Activated T-cell treated with anti-CD3 and anti-CD28 coated beads, Interleukin-2, amount 50 U/mL, for 4 hours (primary cell): ENCODE results near the gene KRTAP10-4. TPM values are rescaled to one million over a fixed set of nuclear protein-coding genes. Genes with fewer than 3 reads are reported as not detected.
A peak's percentile ranks its signal among the peaks of the same experiment; 100 is the strongest.
"Not testable (repeated sequence)": the region's sequence is repeated elsewhere in the genome, so short reads cannot be mapped to it uniquely, and the experiment has no call there.

Experiments
- ATAC-seq, 2 donors: fragments of 200-7000 bp; cut with Tn5 transposase; one replicate each; pipeline ENCODE4 v1.10.0; 2021
- DNase-seq: peaks from one replicate; pipeline ENCODE4 v3.0.0-alpha.2; 2020
- H3K27me3 Mint-ChIP-seq: one replicate; pipeline ENCODE4 v1.8.0; 2021; ENCODE audit warnings: low read depth, mixed read lengths
- H3K36me3 Mint-ChIP-seq: one replicate; pipeline ENCODE4 v1.8.0; 2022; ENCODE audit warnings: mixed read lengths; ENCODE audit not compliant: insufficient read depth
- H3K4me1 Mint-ChIP-seq: one replicate; pipeline ENCODE4 v1.8.0; 2021; ENCODE audit warnings: low read depth, mixed read lengths
- H3K4me3 Mint-ChIP-seq: one replicate; pipeline ENCODE4 v1.8.0; 2021; ENCODE audit warnings: mild to moderate bottlenecking, moderate library complexity, mixed read lengths
- H3K9me3 Mint-ChIP-seq: one replicate; pipeline ENCODE4 v1.8.0; 2021; ENCODE audit warnings: mixed read lengths
- total RNA-seq, 3 donors: library from RNA; stranded (reverse); gene quantifications; one replicate each; pipeline ENCODE4 v1.2.1, GENCODE V29; 2021

The KRTAP10-4 gene
- total RNA-seq, 3 donors from 2014 or later = not detected

DNA sequence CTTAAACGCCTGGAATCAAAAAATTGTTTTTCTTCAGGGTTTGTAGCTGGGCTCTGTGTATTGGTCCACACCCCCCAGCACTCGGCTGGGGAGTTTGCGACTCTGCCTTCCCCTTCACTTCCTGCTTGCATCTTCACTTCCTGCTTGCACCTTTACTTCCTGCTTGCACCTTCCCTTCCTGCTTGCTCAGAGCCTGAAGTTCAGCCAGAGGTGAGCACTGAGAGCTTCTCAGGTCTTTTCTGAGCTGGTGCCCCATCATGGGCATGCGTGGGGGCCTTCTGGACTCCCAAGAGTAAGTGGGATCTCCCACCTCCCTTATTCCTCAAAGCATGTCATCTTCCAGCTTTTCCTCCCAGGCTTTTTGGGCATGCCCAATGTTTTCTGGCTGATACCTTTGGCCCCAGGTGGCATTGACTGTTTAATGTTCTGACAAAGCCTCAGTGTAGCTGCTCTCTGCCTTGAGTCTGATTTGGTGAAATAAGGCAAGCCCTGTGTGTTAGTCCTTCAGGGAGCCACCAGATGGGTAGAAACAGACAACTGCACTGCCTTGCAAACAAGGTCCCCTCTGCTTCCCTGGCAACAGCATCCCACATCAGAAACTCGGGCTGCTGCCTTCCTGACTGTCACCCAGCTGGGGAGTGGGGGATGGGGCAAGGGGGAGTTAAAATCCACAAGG is 25.7 kb upstream of the KRTAP10-4 start:
- DNase-seq = no peak
- Mint-ChIP-seq H3K4me3 (peak overlapping the region; percentile 62), H3K9me3 (peaks cover 19% of the 10 kb centered on the region), H3K27me3 (no peaks in the 10 kb centered on the region), H3K36me3 (peaks cover 16% of the 10 kb centered on the region), H3K4me1 (peaks cover 23% of the 10 kb centered on the region)
- ATAC-seq = peak; percentile 78 to 89

DNA sequence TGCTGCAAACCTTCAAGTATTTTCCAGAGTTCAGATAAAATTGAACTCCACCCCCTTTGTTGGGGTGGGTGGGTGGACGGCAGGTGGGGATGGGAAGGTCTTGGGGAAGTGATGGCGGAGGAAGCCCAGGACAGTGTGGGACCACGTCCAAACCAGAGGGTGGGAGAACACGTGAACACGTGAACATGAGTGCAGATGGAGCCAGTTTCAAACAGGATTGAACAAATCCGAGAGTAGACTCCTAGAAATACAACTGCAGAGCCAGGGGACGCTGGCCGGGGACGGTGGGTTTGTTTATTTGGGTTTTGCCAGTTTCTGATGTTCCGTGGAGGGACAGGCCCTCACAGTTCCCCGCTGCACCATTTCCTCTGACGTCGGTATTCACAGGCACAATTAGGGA is 25.1 kb upstream of the KRTAP10-4 start:
- Mint-ChIP-seq H3K4me3 (no peak overlapping the region), H3K9me3 (peaks cover 23% of the 10 kb centered on the region), H3K36me3 (peaks cover 19% of the 10 kb centered on the region), H3K4me1 (peaks cover 23% of the 10 kb centered on the region), H3K27me3 (no peaks in the 10 kb centered on the region)
- DNase-seq = no peak
- ATAC-seq = no peak

- no peaks in the 10 kb centered on the region for H3K27me3 Mint-ChIP-seq
- H3K36me3 Mint-ChIP-seq = peaks cover 19% of the 10 kb centered on the region
- no peak for ATAC-seq
- no peak for DNase-seq
- H3K4me1 Mint-ChIP-seq = peaks cover 23% of the 10 kb centered on the region
- no peak overlapping the region for H3K4me3 Mint-ChIP-seq
- peaks cover 26% of the 10 kb centered on the region for H3K9me3 Mint-ChIP-seq
These were observed 24.6 kb upstream of the KRTAP10-4 start for GRCh38 chr21:44548922-44549321.

DNA sequence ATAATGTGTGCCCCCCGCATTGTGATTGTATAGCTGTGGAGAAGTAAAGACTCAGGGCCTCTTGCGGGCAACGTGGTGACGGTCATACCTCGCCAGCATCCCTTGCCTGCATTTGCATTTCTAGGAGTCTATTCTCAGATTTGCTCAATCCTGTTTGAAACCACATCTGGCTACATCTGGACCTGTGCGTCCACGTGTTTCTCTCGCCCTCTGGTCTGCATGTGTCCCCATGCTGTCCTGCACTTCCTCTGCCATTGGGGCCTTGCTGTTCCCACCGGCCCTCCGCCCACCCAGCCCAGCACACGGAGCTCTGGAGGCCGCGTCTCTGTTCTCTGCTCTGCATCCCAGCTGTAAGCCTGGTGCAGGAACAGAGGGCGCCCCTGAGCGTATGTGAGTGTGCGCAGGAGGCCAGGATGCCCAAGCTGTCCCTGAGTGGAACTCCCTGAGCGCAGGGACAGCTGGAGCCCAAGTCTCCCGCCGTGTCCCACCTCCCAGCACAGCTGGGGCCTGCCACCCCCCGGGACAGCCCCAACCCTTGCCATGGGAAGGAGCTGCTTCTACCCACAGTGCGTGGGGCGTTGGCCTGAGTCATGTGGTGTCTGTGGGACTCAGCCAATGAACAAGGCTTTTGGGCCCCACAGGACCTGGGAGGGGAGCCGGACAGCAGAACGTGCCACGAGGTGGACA is 23.9 kb upstream of the KRTAP10-4 start:
- DNase-seq (no peak), ATAC-seq (no peak)
- Mint-ChIP-seq H3K4me3 (no peak overlapping the region), H3K4me1 (peaks cover 23% of the 10 kb centered on the region), H3K9me3 (peaks cover 26% of the 10 kb centered on the region), H3K36me3 (peaks cover 19% of the 10 kb centered on the region), H3K27me3 (no peaks in the 10 kb centered on the region)

DNA sequence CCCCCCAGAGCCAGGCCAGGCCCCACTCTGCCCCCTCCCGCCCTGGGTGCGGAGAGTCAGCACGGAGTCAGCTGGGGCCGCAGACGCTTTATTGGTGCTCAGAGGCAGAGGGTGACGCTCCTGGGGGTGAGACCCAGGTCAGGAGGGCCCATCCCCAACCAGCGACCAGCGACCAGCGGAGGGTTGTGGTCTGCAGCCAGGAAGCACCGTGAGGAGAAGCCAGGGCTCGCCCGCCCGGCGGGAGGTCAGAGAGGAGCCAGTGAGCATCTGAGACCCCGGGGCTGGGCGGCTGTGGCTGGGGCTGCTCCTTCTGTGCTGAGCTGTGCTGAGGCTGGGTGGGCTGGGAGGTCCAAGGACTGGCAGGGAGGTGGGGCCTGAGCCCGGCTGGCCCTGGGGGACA is 23.2 kb upstream of the KRTAP10-4 start:
- Mint-ChIP-seq H3K4me1 (peaks cover 23% of the 10 kb centered on the region), H3K9me3 (peaks cover 26% of the 10 kb centered on the region), H3K36me3 (peaks cover 18% of the 10 kb centered on the region)
- DNase-seq, H3K4me3 Mint-ChIP-seq, ATAC-seq, H3K27me3 Mint-ChIP-seq: not testable (repeated sequence)

- peaks cover 16% of the 10 kb centered on the region for H3K36me3 Mint-ChIP-seq
- DNase-seq (no peak), ATAC-seq (no peak)
- no peaks in the 10 kb centered on the region for H3K27me3 Mint-ChIP-seq
- peaks cover 21% of the 10 kb centered on the region for H3K9me3 Mint-ChIP-seq
- H3K4me1 Mint-ChIP-seq = peaks cover 23% of the 10 kb centered on the region
- H3K4me3 Mint-ChIP-seq = no peak overlapping the region
These were observed 22.7 kb upstream of the KRTAP10-4 start for GRCh38 chr21:44550807-44551206.

GRCh38 chr21:44551340-44551961 is 22.1 kb upstream of the KRTAP10-4 start, which contains the start of gene KRTAP10-2:
TSS of gene KRTAP10-2 (minus strand) at chr21:44551505. CDS start at chr21:44551458, 47 bp downstream.
- no peaks in the 10 kb centered on the region for H3K27me3 Mint-ChIP-seq
- peaks cover 23% of the 10 kb centered on the region for H3K4me1 Mint-ChIP-seq
- H3K9me3 Mint-ChIP-seq = peaks cover 21% of the 10 kb centered on the region
- ATAC-seq (no peak), DNase-seq (no peak)
- peaks cover 16% of the 10 kb centered on the region for H3K36me3 Mint-ChIP-seq
- no peak within 1 kb of the TSS for H3K4me3 Mint-ChIP-seq

GRCh38 chr21:44552136-44552535 is 21.4 kb upstream of the KRTAP10-4 start:
- Mint-ChIP-seq H3K36me3 (peaks cover 9% of the 10 kb centered on the region), H3K4me3 (no peak overlapping the region), H3K9me3 (peaks cover 14% of the 10 kb centered on the region), H3K4me1 (peaks cover 20% of the 10 kb centered on the region), H3K27me3 (no peaks in the 10 kb centered on the region)
- no peak for ATAC-seq
- no peak for DNase-seq

DNA sequence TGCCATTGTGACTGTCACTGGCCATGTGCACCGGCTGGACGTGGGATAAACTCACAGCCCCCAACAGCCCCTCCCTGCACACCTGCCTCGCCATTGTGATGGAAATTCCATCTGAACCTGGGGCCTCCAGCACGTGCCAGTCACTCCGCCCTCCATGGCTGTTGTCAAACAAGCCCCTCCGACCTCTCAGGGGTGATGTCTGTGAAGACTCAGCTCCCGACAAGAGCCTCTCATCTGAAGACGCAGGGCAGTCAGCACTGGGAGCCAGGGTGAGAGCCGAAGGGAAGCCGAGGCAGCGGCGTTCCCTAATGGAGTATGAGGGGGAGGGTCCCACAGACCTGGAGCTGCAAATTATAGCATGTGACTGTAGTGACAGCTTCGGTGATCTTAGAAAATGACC is 20.8 kb upstream of the KRTAP10-4 start:
- peaks cover 5% of the 10 kb centered on the region for H3K36me3 Mint-ChIP-seq
- H3K4me3 Mint-ChIP-seq = no peak overlapping the region
- no peaks in the 10 kb centered on the region for H3K27me3 Mint-ChIP-seq
- ATAC-seq (no peak), DNase-seq (no peak)
- peaks cover 9% of the 10 kb centered on the region for H3K9me3 Mint-ChIP-seq
- peaks cover 14% of the 10 kb centered on the region for H3K4me1 Mint-ChIP-seq

DNA sequence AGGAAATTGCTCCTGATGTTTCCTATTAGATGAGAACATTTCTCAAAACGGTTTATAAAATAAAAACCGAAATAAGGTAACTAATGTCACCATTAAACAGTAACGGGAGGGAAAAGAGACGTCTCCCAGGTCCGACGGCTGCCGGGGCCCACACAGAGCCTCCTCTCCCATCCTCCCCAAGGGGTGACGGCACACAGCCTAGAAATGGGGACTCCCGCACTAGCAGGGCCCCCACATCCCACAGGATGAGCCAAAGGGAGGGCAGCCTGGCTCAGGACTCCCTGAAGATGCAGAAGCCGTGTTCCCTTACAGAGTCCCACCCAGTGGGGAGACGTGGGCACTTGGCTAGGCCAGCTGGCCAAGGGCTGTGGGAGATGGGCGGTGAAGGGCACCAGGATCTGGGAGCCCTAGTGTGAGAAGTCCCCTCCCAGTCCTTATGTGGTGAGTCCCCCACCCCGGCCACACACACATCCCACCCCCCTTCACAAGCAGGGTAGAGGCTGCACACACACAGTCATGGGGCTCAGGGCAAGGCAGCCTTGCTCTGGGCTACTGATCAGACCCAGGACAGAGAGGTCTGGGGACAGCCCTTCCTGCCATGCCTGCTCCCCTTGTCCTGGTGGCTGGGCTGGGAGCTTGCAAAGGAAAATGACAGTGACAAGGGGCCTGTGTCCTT is 18.2 kb upstream of the KRTAP10-4 start:
- H3K9me3 Mint-ChIP-seq = peaks cover 14% of the 10 kb centered on the region
- H3K36me3 Mint-ChIP-seq = peaks cover 3% of the 10 kb centered on the region
- no peaks in the 10 kb centered on the region for H3K27me3 Mint-ChIP-seq
- no peak overlapping the region for H3K4me3 Mint-ChIP-seq
- DNase-seq (no peak), ATAC-seq (no peak)
- no peaks in the 10 kb centered on the region for H3K4me1 Mint-ChIP-seq

DNA sequence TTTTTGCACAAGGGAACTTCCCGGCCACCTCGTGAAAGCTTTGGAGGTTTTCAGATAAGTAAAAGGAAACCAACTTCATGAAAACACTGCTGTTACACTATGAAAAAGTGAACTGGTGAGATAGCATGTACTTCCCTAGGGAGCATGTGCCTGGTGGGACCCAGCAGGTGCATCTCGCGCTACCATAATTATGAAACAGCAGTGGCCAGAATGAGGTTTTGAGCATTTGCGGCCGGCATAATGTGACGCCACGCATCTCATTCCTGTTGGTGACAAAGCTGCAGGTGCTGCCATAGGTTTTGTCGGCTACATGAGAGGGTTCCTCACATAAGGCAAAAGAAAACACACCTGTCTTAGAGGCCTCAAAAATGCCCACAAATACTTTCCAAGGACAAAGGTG is 16.6 kb upstream of the KRTAP10-4 start:
- DNase-seq (no peak), ATAC-seq (no peak)
- Mint-ChIP-seq H3K36me3 (peaks cover 3% of the 10 kb centered on the region), H3K4me1 (no peaks in the 10 kb centered on the region), H3K27me3 (no peaks in the 10 kb centered on the region), H3K9me3 (peaks cover 30% of the 10 kb centered on the region), H3K4me3 (no peak overlapping the region)

DNA sequence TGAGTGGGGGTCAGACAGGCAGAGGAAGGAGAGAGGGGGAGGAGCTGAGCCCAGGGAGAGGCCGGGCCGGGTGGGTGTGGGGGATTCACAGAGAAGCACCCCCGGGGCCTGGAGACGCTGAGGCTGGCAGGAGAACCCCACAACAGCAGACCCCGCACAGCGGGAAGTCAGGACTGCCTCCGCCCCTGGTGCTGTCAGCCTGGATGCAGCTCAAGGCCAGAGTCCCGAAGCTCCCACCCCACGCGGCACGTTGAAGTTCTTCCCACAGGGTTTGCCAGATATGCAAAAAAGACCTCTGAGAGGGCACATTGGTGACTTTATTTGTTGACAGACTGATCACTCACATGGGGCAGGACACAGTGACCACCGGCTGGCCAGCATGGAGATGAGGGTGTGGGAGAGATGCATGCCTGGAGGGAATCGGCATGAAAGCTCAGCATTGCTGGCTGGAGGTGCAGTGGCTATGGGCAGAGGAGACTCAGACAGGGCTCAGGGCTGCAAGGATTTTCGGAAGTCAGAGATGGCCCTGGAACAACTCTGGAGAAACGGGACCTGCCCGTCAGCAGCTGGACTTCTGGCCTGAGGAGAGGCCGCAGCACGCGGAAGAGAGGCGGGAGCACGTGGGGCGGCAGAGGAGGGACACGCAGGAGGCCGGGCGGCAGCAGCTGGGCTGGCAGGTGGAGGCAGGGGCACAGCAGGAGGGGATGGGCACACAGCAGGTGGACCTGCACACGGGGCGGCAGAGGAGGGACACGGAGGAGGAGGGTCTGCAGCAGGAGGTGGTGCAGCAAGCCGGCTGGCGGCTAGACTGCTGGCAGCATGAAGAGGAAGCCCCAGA is 15.8 kb upstream of the KRTAP10-4 start:
- Mint-ChIP-seq H3K4me1 (no peaks in the 10 kb centered on the region), H3K27me3 (no peaks in the 10 kb centered on the region), H3K4me3 (no peak overlapping the region), H3K9me3 (peaks cover 38% of the 10 kb centered on the region), H3K36me3 (peaks cover 3% of the 10 kb centered on the region)
- ATAC-seq (no peak), DNase-seq (no peak)

- H3K27me3 Mint-ChIP-seq, H3K36me3 Mint-ChIP-seq, H3K4me1 Mint-ChIP-seq, H3K4me3 Mint-ChIP-seq, ATAC-seq, DNase-seq: not testable (repeated sequence)
- peaks cover 40% of the 10 kb centered on the region for H3K9me3 Mint-ChIP-seq
These were observed 15.2 kb upstream of the KRTAP10-4 start for GRCh38 chr21:44558329-44558675.

DNA sequence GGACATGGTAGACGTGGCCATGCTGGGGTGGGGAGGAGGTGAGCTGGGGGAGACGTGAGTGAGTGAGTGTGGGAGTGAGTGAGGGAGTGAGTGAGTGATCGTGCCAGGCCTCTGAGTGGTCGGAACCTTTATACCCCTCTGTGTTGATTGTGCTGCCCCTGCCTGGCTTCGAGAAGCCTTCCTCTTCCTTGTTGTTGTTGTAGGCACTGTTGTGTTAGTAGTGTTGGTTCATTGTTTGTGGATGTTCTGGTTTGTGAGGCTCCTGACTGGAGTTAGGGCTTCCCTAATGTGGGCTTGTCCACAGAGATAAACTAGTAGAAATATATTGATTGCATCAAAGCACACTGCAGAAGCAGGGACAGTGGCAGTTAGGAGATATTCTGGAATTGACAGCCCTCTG is 14.8 kb upstream of the KRTAP10-4 start, which contains the start of gene KRTAP10-3:
KRTAP10-3 (minus strand) TSS at position 101 of the 400 bp plus-strand sequence; CDS start at position 21, 80 bp downstream.
- H3K4me1 Mint-ChIP-seq = no peaks in the 10 kb centered on the region
- no peaks in the 10 kb centered on the region for H3K36me3 Mint-ChIP-seq
- no peak within 1 kb of the TSS for H3K4me3 Mint-ChIP-seq
- H3K27me3 Mint-ChIP-seq = no peaks in the 10 kb centered on the region
- DNase-seq (no peak), ATAC-seq (no peak)
- H3K9me3 Mint-ChIP-seq = peaks cover 38% of the 10 kb centered on the region
